ENCODE results near the gene LDB2. TPM values are rescaled to one million over a fixed set of nuclear protein-coding genes. Genes with fewer than 3 reads are reported as not detected.

LDB2 gene
- total and polyA plus RNA-seq, 2 of the 8 experiments (the other 6 are each of a cell fraction or from before 2014, with no cell fraction given) = 57.0 to 140 TPM

DNA sequence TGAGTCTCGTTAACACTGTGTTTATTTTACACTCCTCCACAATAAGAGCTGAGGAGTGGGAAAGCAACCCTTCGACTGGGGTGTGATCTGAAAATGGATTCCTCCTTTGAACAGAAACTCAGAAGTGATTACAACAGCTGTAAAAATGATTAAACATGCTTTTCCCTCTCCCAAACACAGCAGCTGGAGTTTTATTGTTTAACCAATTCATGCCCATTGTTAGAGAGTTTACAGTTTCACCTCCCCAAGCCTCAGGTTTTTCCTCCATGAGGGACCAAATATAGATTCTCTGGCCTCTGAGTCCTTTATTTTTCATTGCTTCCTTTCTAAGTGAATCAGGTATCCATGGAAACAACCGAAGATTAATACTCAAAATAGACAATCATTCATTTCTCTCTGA lies 409.2 kb downstream of the LDB2 start:
- Histone ChIP-seq H3K36me3 (ENCODE audit: control insufficient read depth in 2 of 4, insufficient read depth in 4 of 4, low read length in 3 of 4) (no peaks in the 10 kb centered on the region), H3K9ac (replicated peaks in 1 of 4; ENCODE audit: extremely low read depth in 1 of 4, low read depth in 3 of 4, low read length in 3 of 4) (no peak overlapping the region), H3K4me1 (replicated peaks in 1 of 4; ENCODE audit: control insufficient read depth in 3 of 4, insufficient read depth in 4 of 4, low read length in 3 of 4) (no peaks in the 10 kb centered on the region), H4K20me1 (replicated peaks in 1 of 2; ENCODE audit: control insufficient read depth in 1 of 2, insufficient read depth in 2 of 2, low read length in 2 of 2) (no peaks in the 10 kb centered on the region), H2AK5ac (ENCODE audit: low read depth, low read length) (no peak overlapping the region), H4K8ac (ENCODE audit: extremely low read depth, insufficient read depth, low read length) (no peak overlapping the region), H3K4me3 (ENCODE audit: extremely low read depth in 1 of 4, insufficient read depth in 2 of 4, low read depth in 3 of 4, low read length in 4 of 4) (no peak overlapping the region), H3K27me3 (replicated peaks in 1 of 4; ENCODE audit: control insufficient read depth in 3 of 4, extremely low read depth in 1 of 4, insufficient read depth in 3 of 4, low read length in 3 of 4) (no peaks in the 10 kb centered on the region), H2AFZ (ENCODE audit: low read length) (no peak overlapping the region), H2BK20ac (ENCODE audit: low read length) (no peak overlapping the region), H2BK120ac (replicated peaks; ENCODE audit: low read depth, low read length) (no peak overlapping the region), H3K9me3 (ENCODE audit: insufficient read depth in 2 of 2, low read depth in 1 of 2, low read length in 1 of 2) (no peaks in the 10 kb centered on the region), H3K79me2 (ENCODE audit: control insufficient read depth in 1 of 2, insufficient read depth in 2 of 2, low read length in 2 of 2) (no peaks in the 10 kb centered on the region), H2BK15ac (ENCODE audit: low read length) (no peak overlapping the region), H3K14ac (ENCODE audit: insufficient read length) (no peak overlapping the region), H3K18ac (ENCODE audit: extremely low read depth, low read length) (no peak overlapping the region), H2BK12ac (ENCODE audit: low read depth, low read length) (no peak overlapping the region), H3K79me1 (ENCODE audit: low read depth, low read length) (no peaks in the 10 kb centered on the region), H3K27ac (ENCODE audit: low read depth, low read length) (no peak overlapping the region), H3K4ac (replicated peaks; ENCODE audit: insufficient read length, low read depth, low read length) (no peak overlapping the region), H3K23ac (ENCODE audit: insufficient read length) (no peak overlapping the region), H4K91ac (replicated peaks; ENCODE audit: insufficient read length, low read length) (no peak overlapping the region), H3K23me2 (ENCODE audit: low read depth, low read length) (no peaks in the 10 kb centered on the region), H3K56ac (replicated peaks; ENCODE audit: insufficient read length, low read depth, low read length) (no peak overlapping the region), H4K5ac (ENCODE audit: insufficient read length, low read depth, low read length) (no peak overlapping the region), H2BK5ac (ENCODE audit: low read depth, low read length) (no peak overlapping the region), H3K4me2 (ENCODE audit: insufficient read depth in 1 of 2, low read depth in 2 of 2, low read length in 2 of 2) (no peak overlapping the region)
- ChIA-PET POLR2A (ENCODE audit: partially characterized antibody) (no interaction called here), CTCF (ENCODE audit: partially characterized antibody) (interaction anchor here (0.6 kb wide), 1 partner anchor 1507 kb away, joined by 3 read pairs; no protein-coding TSS in a partner anchor)
- WGBS, 2 experiments (ENCODE audit: extremely low coverage in 1 of 2, insufficient coverage in 1 of 2, insufficient read length in 1 of 2, insufficient replicate concordance in 2 of 2, low coverage in 1 of 2, low lambda C conversion rate in 2 of 2, missing lambda C conversion rate in 1 of 2) = 79% methylated on average over 3 of the region's 3 CpGs; no CpG with 5 or more reads in 1 of the 2 experiments
- TF ChIP-seq EP300 (IDR thresholded peaks at IDR 0.05; ENCODE audit: borderline replicate concordance in 1 of 2, low read depth in 2 of 2, low read length in 2 of 2) (no peak), SAP30 (IDR thresholded peaks at IDR 0.05; ENCODE audit: insufficient read depth, insufficient replicate concordance, low read length) (no peak), MAFK (IDR thresholded peaks at IDR 0.05; ENCODE audit: low read depth, low read length) (no peak), KDM4A (IDR thresholded peaks at IDR 0.05; ENCODE audit: low read depth, low read length, severe bottlenecking) (no peak), EGR1 (IDR thresholded peaks at IDR 0.05; ENCODE audit: borderline replicate concordance, low read depth, low read length) (no peak), CTBP2 (IDR thresholded peaks at IDR 0.05; ENCODE audit: borderline replicate concordance, insufficient read depth, insufficient read length, low read length) (no peak), SRF (IDR thresholded peaks at IDR 0.05; ENCODE audit: low read depth, low read length) (no peak), PHF8 (conservative IDR thresholded peaks at IDR 0.05; ENCODE audit: low read depth, low read length) (no peak)
- TF ChIP-seq, protein P1, sequence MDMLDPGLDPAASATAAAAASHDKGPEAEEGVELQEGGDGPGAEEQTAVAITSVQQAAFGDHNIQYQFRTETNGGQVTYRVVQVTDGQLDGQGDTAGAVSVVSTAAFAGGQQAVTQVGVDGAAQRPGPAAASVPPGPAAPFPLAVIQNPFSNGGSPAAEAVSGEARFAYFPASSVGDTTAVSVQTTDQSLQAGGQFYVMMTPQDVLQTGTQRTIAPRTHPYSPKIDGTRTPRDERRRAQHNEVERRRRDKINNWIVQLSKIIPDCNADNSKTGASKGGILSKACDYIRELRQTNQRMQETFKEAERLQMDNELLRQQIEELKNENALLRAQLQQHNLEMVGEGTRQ (IDR thresholded peaks at IDR 0.05; ENCODE audit: low read length) = no peak
- TF ChIP-seq, protein P2, sequence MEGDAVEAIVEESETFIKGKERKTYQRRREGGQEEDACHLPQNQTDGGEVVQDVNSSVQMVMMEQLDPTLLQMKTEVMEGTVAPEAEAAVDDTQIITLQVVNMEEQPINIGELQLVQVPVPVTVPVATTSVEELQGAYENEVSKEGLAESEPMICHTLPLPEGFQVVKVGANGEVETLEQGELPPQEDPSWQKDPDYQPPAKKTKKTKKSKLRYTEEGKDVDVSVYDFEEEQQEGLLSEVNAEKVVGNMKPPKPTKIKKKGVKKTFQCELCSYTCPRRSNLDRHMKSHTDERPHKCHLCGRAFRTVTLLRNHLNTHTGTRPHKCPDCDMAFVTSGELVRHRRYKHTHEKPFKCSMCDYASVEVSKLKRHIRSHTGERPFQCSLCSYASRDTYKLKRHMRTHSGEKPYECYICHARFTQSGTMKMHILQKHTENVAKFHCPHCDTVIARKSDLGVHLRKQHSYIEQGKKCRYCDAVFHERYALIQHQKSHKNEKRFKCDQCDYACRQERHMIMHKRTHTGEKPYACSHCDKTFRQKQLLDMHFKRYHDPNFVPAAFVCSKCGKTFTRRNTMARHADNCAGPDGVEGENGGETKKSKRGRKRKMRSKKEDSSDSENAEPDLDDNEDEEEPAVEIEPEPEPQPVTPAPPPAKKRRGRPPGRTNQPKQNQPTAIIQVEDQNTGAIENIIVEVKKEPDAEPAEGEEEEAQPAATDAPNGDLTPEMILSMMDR (IDR thresholded peaks at IDR 0.05; ENCODE audit: control extremely low read depth in 1 of 3, insufficient read depth in 1 of 3, low read depth in 1 of 3, low read length in 3 of 3) = no peak
- DNase-seq (ENCODE audit: low read depth in 1 of 2, low spot score in 2 of 2) = no peak
- FAIRE-seq = no peak

All from H1 (cell line).